Stimulated activated CD4-positive, alpha-beta T cell treated with anti-CD3 and anti-CD28 coated beads, Interleukin-15, amount 100 ng/mL, for 1 hour (primary cell): ENCODE results near the gene FAM78A.

Experiments
- DNase-seq, 2 donors: peaks; one replicate each; pipeline ENCODE4 v3.0.0-alpha.2; 2020; ENCODE audit warnings: low read depth in 1 of 2, low spot score in 1 of 2

The FAM78A gene

DNA sequence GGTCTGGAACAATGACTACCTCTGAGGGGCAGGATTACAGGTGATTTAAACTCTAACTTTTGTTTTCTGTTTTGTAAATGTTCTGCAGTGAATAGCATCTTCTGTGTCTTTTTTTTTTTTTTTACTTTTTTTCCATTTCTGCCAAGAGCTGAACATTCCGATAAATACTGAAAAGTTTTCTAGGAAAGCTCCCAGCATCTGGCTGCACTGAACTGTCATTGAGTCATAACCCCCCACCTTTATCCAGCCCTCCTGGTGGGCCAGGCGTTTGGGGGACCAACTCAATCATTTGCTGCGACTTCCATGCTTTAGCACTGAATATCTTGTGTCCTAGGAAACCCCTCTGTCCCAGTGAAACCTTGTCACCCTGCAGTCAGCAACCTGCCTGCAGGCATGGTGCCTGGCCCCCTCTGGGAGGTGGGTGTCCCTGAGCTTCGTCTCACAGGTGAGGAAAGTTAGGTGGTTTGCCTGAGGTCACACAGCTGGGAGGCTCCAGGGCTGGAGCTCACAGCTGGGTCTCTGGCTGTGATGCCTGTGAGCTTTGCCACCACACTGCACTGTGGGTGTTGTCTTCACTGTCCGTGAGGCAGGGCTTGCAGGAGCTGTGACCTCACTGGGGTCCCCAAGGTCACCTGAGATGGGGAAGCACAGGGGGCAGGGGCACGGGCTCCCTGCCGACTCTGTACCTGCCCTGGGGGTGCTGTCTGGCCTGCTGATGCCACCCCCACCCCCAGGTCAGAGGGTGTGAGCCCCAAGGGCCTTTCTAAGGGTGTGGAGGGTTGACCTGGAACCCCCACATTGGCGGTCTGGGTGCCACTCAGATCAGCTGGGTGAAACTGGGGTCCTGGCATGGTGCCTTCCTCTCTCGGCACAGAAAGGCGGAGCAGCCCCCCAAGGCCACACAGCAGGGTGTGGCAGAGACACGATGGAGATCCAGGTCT, 27.3 kb upstream of the FAM78A start:
- DNase-seq, result no peak

DNA sequence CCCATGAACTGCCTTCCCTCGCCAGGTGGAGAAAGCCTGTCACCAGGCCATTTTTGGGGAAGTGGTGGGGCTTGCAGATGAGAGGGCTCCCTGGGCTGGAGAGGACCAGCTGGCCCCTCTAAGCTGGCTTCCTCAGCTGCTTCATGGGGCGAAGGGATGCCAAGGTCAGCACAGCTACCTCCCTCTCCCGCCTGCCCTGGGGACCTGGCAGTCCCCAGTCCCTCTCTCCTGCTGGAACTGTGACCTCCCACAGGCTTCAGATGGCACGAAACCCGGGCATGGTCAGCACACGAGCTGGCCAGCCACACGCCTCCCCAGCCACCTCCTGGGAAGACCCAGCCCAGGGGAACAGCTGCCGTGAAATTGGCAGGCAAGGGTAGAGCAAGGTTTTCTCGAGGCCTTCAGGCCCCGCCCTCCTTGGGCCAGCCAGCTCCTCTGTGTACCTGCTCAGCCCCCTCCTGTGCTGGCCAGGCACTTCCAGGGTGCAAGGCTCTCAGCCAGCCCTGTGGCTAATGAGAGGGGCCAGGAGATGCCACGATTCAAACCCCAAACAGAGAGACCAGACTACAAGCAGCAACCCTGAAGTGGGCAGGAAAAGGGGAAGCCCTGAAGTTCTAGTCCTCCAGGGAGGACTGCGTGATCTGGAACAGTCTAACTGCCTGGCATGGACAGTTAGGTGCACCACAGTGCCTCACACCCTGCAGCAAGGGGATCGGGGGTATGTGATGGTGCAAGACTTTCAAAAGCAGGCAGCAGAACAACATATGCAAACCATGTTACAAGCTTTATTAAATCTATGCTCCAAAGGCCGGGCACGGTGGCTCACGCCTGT, 26.1 kb upstream of the FAM78A start:
- DNase-seq, result no peak

DNA sequence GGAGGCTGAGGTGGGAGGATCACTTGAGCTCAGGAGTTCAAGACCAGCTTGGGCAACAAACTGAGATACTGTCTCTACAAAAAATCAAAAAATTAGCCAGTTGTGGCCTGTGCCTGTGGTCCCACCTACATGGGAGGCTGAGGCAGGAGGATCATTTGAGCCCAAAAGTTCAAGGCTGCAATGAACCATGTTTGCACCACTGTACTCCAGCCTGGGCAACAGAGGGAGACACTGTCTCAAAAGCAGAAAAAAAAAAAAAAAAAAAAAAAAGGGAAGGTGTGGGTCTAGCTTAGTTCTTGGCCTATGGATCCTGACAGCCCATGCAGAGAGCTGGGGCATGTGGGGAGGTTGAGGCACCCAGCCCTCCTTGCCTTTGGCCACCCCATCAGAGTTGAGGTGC, 24.1 kb upstream of the FAM78A start:
- DNase-seq, result no peak

DNA sequence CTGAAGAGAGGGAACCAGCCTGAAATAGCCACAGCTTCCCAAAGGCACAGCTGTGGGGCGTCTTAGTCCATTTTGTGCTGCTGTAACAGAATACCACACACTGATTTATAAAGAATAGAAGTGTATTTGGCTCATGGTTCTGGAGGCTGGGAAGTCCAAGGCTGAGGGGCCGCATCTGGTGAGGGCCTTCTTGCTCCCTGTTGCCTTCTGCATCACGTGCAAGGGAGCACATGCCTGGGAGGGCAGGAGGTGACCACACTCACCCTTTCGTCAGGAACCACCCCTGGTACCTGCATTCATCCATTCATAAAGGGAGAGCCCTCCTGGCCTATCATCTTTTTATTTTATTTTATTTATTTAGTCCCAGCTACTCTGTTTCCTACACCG, 23.6 kb upstream of the FAM78A start:
- DNase-seq, result no peak

DNA sequence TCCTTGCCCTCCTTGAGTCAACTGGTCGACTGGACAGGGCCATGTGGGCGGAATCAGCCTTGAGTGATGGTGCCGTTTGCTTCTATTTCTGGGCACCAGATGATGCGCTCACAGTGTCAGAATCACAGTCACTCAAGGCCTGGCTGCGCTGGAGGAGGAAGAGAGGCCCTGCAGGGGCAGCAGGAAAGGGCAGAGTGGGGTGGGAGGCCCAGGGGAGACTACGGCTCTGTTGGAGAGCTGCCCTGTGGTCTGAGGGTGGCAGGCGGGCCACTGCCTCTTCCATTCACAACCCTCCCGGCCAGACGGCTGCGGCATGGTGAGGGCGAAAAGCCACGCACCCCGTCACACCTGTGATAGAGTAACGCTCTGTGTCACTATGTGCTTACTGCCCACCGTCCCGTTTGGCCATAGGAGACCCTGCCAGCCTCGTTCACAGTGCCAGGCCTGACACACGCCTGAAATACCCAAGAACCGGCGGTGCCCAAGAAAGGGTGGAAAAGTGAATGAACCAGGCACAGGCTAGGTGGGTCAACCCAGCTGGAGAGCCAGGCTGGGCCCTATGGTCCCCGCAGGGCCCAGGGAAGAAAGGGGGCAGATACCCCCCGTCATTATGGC, 23.1 kb upstream of the FAM78A start:
- no peak for DNase-seq

DNA sequence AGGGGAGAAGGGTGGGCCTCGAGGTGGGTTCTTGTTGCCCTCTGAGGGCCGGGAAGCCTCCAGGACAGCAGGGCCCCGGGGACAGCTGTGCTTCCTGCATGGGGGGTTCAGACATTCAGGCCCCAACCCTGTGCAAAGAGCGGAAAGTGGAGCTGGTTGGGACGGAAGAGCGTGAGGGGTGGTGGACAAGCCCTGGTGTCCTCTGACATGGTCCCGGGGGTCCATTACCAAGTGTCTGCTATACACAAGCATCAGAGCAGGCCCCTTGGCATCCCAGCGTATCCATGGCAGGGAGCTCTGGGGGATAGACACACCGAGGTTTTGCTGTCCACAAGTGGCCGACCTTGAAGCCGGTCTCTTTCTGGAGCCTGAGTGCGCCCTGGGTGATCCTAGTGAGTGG, 22.5 kb upstream of the FAM78A start:
- no peak for DNase-seq

DNA sequence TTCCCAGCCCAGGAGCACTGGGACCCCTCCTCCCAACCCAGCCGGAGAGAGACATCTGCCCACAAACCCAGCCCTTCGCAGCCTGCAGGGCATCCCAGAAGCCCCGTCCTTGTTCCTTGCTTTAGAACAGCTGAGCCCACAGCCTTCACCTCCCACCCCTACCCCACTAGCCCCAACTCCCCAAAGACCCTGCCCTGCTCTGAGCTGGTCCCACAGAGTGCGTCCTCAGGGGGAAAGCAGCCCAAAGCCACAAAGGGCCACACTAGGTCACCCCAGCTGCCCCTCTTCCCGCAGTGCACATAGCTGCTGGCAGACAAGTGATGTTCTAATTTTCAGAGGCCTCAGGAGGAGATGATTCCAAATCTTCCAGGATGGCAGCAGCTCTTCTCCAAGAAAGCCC, 22.0 kb upstream of the FAM78A start:
- no peak for DNase-seq

DNA sequence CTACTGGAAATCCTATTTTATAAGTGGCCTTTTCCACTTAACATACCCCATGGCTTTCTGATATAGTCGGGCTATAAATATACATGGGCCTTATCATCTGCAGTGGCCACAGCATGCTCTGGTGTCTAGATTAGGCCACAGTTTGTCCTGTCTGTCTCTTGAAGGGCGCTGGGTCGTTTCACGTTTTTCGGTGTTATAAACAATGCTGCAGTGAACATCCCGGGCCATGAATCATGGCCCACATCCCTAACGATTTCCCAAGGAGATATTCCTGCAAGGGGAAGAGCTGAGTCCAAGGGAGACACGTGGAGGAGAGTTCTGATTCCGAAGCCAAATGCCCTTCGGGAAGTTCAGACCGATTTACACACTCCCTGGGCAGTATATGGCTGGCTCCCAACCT, 21.6 kb upstream of the FAM78A start:
- DNase-seq, result no peak

DNA sequence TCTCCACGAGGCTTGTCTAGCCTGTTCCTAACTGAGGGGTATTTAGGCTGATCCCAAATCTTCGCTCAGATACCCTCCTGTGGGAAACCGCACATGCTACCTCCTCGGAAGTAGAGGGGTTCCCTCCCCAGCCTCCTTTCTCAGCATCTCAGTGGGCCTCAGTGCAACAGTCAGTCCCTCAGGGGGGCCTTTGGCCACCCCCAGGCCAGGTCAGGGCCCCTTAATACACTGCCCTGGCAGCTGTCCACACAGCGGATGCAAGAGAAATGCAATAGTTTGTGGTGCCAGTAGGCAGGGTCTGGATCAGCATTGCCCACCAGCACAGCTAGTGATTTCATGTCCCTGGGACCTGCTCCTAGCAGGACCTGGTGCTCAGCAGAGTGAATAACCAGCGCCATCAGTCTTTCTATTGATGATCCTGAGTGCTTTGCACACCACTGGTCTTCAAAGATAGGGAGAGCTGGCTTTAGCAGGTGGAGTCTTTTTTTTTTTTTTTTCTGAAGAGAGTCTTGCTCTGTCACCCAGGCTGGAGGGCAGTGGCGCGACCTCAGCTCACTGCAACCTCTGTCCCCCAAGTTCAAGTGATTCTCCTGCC, 20.7 kb upstream of the FAM78A start:
- no peak for DNase-seq

DNA sequence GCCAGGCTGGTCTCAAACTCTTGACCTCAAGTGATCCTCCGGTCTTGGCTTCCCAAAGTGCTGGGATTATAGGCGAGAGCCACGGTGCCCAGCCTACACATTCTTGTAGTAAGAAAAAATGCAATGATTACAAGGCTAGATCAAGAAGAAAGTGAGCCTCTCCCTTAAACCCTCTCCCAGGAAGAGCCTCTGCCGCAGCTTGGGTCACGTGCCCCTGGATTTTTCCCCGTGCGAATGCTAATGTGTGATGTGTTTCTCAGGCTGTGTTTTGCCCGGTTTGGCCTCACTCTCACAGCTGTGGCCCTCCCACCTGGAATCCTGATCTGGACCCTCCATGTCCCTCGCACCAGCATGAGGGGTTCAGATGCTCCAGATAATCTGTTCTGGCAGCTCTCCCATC, 20.1 kb upstream of the FAM78A start:
- no peak for DNase-seq

DNA sequence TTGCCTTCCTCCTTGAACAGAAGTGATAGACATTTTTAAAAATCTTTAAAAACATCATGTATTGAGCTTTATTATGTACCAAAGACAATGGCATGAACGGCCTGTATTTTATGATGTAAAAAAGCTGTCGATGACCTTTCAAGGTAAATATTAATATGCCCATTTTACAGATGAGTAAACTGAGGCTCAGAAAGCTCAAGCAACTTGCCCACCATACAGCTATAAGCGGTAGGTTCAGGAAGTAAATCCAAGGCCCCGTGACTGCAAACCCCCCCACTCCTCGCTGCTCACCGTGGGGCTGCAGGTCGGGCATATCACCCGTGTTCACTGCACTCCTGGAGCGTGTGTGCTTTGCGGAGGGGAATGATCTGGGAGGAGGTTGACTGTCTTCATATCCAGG, 16.6 kb upstream of the FAM78A start:
- no peak for DNase-seq

DNA sequence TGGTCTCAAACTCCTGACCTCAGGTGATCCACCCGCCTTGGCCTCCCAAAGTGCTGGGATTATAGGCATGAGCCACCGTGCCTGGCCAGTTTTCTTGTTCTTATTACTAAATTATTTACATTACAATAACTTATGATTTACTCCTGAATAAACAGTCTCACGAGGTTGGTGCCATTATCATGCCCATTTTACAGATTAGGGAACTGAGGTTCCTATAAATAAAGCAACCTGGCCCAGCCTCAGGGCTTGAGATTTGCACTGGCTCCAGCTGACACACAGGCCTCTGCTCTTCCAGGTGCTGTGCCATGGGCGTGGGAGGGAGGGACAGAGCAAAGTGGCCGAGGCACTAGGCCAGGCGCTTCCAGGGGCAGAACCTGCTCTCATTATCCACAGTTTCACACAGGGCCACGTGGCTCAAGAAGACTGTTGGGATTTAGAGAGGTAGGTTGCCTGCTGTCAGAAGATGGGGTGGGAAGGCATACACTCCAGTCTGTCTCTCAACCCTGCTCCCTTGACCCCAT, 15.5 kb upstream of the FAM78A start:
- DNase-seq, result no peak

DNA sequence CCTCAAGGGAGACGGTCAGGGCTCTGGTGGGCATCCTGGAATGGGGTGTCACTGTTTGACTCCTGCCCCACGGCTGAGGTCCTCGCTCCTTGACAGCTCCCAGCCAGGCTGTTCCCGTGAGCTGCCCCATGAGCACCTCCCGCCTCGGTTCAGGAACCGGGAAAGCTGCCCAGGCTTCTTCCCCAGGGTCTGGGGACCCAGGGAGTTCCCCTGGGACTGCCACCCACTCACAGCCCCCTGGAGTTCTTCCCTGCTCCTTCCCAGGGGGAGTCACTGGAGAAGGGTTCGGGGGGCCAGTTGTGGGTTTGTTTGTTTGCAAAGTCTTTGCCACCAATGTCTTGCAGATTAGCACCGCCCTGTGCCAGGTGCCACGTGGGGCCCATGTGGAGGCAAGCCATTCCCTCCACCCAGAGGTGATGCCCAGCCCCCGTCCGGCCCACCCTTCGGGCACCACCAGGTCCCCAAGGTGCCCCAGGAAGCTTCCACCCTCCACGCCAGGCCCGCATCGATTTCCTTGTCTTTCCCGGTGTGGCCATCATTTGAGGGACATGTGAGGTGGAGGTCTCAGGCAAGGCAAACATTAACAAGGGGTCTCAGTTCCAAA, 14.6 kb upstream of the FAM78A start:
- DNase-seq, result no peak

DNA sequence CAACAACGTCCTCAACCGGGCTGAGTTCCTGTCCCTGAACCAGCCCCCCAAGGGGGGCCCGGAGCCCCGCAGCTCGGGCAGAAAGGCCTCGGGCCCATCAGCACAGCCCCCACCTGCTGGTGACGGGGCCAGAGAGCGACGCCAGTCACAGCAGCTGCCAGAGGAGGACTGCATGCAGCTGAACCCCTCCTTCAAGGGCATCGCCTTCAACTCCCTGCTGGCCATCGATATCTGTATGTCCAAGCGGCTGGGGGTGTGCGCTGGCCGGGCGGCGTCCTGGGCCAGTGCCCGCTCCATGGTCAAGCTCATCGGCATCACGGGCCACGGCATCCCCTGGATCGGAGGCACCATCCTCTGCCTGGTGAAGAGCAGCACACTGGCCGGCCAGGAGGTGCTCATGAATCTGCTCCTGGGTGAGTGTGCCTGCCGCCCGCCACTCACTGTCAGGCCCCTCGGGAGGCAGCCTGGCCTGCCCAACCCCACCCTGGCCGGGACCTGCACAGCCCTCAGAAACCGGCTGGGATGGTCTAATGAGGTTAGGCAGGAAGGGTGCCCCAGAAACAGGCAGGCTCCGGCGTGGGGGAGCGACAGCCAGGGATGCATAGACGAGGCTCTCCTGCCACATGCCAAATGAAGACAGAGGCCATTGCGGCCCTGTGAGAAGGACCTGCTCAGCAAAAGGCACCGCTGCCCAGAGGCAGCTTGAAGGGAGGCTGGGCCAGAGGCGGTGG, 13.9 kb upstream of the FAM78A start:
- no peak for DNase-seq

DNA sequence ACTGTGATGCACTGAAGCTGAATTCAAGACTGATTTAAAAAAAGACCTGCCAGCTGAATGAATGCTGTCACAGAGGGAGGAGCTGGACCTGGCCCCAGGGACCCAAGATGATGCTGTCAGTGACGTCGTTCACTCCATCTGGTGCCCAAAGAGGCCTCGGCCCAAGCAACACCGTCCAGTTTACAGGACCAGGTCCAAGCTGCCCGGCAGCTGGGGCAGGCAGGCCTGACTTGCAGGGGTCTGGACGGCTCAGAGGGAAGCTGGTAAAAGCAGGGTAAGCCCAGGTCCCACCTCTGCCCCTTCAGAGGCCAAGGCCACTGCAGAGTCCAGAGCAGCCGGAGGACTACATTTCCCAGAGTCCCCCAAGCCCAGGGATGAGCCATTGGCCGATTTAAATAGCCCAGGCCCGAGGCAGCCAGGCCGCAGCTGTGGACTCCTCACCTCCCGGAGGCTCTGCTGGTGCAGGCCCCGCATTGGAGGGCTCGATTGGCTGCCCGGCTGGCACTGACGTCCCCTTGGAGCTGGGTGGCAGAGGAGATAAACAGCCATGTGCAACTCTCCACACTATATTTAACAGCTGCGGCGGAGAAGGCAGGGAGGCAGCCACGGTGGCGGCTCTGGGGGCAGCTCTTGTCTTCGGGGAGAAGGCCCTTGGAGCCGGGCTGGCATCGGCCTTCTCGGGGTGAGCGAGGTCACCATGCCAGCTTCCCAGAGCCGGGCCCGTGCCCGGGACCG, 13.2 kb upstream of the FAM78A start, which contains the start of gene PLPP7:
Gene PLPP7, plus strand, starts transcription at position 423 of the 735 bp plus-strand sequence. Its CDS starts 275 bp downstream, at position 698.
- no peak for DNase-seq

DNA sequence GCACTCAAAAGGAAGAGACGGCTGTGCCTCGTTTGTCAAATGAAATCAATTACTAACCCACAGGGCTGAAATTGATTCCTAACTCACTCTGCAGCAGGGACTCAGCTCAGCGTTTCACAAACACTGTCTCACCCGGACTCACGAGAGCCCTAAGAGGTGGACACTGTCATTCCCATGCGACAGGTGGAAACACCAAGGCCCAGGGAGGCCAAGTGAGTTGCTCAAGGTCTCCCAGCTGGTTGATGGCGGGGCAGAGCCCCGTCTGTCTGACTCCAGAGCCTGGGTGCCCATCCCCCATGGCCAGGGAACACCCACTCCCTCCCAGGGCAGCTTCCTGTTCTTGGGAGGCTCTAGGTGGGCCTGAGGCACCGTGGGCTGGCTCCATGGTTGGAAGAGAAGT, 11.9 kb upstream of the FAM78A start:
- DNase-seq, result no peak

DNA sequence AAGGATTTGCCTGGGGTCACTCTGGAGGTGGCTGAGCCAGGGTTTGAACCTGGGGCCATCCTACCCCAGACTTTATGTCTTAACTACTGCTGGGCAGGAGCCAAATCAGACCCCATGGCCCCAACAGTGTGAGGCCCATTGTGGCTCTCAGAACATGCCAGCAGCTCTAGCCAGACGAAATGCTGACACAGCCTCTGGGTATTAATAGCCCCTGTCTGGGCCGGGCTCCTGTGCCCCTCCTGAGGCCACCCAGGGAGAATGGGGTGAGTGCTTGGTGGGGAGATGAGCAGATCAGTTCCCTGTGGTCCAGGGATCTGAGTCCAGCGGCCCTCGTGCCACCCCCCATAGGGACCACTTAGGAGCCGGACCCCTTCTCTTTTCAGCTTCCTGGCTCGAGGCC, 11.0 kb upstream of the FAM78A start:
- no peak for DNase-seq

DNA sequence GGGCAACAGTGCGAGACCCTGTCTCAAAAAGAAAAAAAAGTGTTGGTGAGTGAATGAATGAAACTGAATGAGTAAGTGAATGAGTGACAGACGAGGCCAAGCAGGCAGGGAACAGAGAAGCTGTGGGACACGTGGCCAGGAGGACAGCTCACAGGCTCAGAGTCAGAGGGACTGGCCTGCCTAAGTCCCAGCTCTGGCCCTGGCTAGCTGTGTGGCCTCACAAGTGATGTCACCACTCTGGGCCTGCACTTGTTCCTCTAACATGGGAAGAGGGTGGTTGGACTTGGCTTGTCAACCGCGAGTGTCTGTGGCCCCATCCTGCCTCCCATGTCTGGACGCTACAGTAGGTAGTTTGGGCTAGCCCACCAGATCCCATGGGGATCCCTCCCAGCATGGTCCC, 8.5 kb upstream of the FAM78A start:
- no peak for DNase-seq

DNA sequence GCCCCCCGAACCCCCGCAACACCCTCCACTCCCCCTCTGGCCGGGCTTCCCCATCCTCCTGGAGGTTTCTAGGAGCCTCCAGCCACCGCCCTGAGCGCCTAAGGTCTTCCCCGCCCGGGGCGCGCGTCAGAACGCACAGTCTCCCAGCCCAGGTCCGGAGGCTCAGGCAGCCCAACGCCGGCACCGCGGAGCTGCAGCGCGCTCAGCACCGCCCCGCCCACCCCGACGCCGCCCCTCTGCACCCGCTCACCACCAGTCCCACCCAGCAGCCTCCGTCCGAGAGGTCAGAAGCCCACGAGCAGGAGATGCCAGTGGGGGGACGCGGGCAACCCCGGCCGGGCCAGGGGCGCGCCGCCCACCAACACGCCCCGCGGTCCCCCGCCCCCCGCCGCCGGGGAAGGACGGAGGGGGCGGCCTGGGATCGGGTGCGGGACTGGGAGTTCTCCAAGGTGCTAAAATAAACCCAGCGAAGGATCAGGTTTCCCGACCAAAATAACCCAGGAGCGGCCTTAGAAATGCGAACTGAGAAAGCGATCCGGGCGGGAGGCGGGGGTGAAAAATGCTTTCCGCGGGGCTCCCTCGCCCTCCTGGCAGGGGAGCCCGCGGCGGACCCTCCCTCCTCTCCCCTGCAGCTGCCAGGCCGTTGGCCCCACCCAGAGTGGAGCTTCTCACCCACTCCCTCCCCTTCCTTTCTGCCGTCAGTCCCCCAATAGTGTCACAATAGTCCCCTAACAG, 6.5 kb upstream of the FAM78A start:
- DNase-seq, result no peak
